GM12878 (cell line): ENCODE measurements around the gene MAT2B. TPM values are rescaled to one million over a fixed set of nuclear protein-coding genes. Genes with fewer than 3 reads are reported as not detected.

ENCODE experiments used
- ATAC-seq: fragments of 200-7000 bp; cut with Tn5 transposase; 3 replicates; pipeline ENCODE4 v1.9.1; 2020; ENCODE audit warnings: mild to moderate bottlenecking, moderate library complexity
- BruUV-seq: library from RNA; stranded (reverse); fragments of 400-500 nt; replicated peaks from 2 replicates; lab custom pipeline; 2021; lab: Mats Ljungman, UMichigan
- CTCF ChIA-PET: fragments of 300-600 bp; sonication (Branson Sonifier 250); formaldehyde crosslinking; extraction: SDS; loops from one replicate; lab custom pipeline; 2021; ENCODE audit warnings: inconsistent platforms; lab: Yijun Ruan, JAX
- POLR2A ChIA-PET: fragments of 350-600 bp; formaldehyde crosslinking; extraction: SDS; loops from one replicate; lab custom pipeline; 2021; ENCODE audit warnings: inconsistent platforms; lab: Charles Lee
- RAD21 ChIA-PET: fragments of 300-600 bp; sonication (Branson Sonifier 250); formaldehyde crosslinking; loops from one replicate; lab custom pipeline; 2023; ENCODE audit warnings: antibody characterized with exemption; ENCODE audit not compliant: unreplicated experiment; lab: Charles Lee
- SMC1A ChIA-PET: fragments of 300-600 bp; sonication (Branson Sonifier 250); formaldehyde crosslinking; loops from one replicate; lab custom pipeline; 2023; ENCODE audit not compliant: unreplicated experiment, uncharacterized antibody; lab: Charles Lee
- DNase-seq: peaks from one replicate; pipeline ENCODE4 v3.0.0-alpha.2; 2011; ENCODE audit warnings: low read depth, low spot score
- FAIRE-seq: peaks from 3 replicates; lab custom pipeline; 2011; peaks lifted over from hg19 to GRCh38; lab: Jason Lieb, UNC
- H2AFZ ChIP-seq: 2 replicates; pipeline ENCODE4 v1.6.0; 2011; ENCODE audit warnings: low read depth, low read length, control low read depth; ENCODE audit not compliant: control insufficient read depth
- H3K27ac ChIP-seq: 2 replicates; pipeline ENCODE4 v1.5.1; 2011; ENCODE audit warnings: control low read depth; ENCODE audit not compliant: control insufficient read depth, insufficient read depth
- H3K27me3 ChIP-seq, 2 experiments: replicated peaks in 1 of 2; 2 replicates each; pipeline versions ENCODE4 v1.6.0 to v1.6.1; 2011; ENCODE audit warnings: low read length in 1 of 2; ENCODE audit not compliant: control insufficient read depth in 2 of 2, insufficient read depth in 2 of 2
- H3K36me3 ChIP-seq, 2 experiments: 2 replicates each; pipeline ENCODE4 v1.5.1; 2011; ENCODE audit warnings: low read length in 1 of 2; ENCODE audit not compliant: control insufficient read depth in 2 of 2, insufficient read depth in 2 of 2
- H3K4me1 ChIP-seq: 2 replicates; pipeline ENCODE4 v1.6.1; 2011; ENCODE audit warnings: mild to moderate bottlenecking, low read length, moderate library complexity, mixed read lengths; ENCODE audit not compliant: control insufficient read depth, insufficient read depth
- H3K4me2 ChIP-seq: 2 replicates; pipeline ENCODE4 v1.6.0; 2011; ENCODE audit warnings: control low read depth; ENCODE audit not compliant: control insufficient read depth, insufficient read depth
- H3K4me3 ChIP-seq: fragments of 200-600 bp; sonication (generic); 2 replicates; pipeline ENCODE4 v1.5.1; 2016
- H3K79me2 ChIP-seq: 2 replicates; pipeline ENCODE4 v1.6.0; 2011; ENCODE audit warnings: low read length; ENCODE audit not compliant: control insufficient read depth, insufficient read depth
- H3K9ac ChIP-seq: 2 replicates; pipeline ENCODE4 v1.8.0; 2011; ENCODE audit warnings: low read length, control low read depth, mixed read lengths; ENCODE audit not compliant: control insufficient read depth, insufficient read depth
- H3K9me3 ChIP-seq: replicated peaks from 3 replicates; pipeline ENCODE4 v1.5.1; 2011; ENCODE audit warnings: mild to moderate bottlenecking, low read length; ENCODE audit not compliant: control insufficient read depth, insufficient read depth
- H4K20me1 ChIP-seq: 2 replicates; pipeline ENCODE4 v1.6.0; 2011; ENCODE audit not compliant: control insufficient read depth, insufficient read depth
- BACH1 ChIP-seq: fragments of 450-650 bp; IDR thresholded peaks from 2 replicates; pipeline ENCODE4 v1.6.1; 2017; ENCODE audit warnings: mild to moderate bottlenecking, borderline replicate concordance
- CEBPB ChIP-seq, 2 experiments: fragments of 150-350 bp in 1 of 2; IDR thresholded peaks; 2 replicates each; pipeline ENCODE4 v1.6.1; 2012 to 2014; ENCODE audit warnings: low read depth in 2 of 2, low read length in 2 of 2, borderline replicate concordance in 1 of 2, inconsistent platforms in 1 of 2
- CUX1 ChIP-seq: IDR thresholded peaks from 2 replicates; pipeline ENCODE4 v1.6.1; 2012; ENCODE audit warnings: improper control_type of control experiment, low read depth, low read length; ENCODE audit not compliant: insufficient replicate concordance
- GABPA ChIP-seq: IDR thresholded peaks from 2 replicates; pipeline ENCODE4 v1.6.1; 2014; ENCODE audit warnings: antibody characterized with exemption, low read depth, mild to moderate bottlenecking, inconsistent platforms
- KDM1A ChIP-seq: fragments of 200-600 bp; sonication (generic); IDR thresholded peaks from 2 replicates; pipeline ENCODE4 v1.6.1; 2016; ENCODE audit warnings: borderline replicate concordance
- MYC ChIP-seq: IDR thresholded peaks from 2 replicates; pipeline ENCODE4 v1.6.1; 2011; ENCODE audit warnings: mild to moderate bottlenecking, low read length, moderate library complexity, inconsistent platforms; ENCODE audit not compliant: insufficient read depth, insufficient replicate concordance, insufficient read length, severe bottlenecking
- RUNX3 ChIP-seq: IDR thresholded peaks from 2 replicates; pipeline ENCODE4 v1.6.1; 2012; ENCODE audit warnings: low read length, inconsistent platforms
- SREBF2 ChIP-seq: IDR thresholded peaks from 2 replicates; pipeline ENCODE4 v1.6.1; 2012; ENCODE audit warnings: mild to moderate bottlenecking, low read length
- TAF1 ChIP-seq: IDR thresholded peaks from 2 replicates; pipeline ENCODE4 v1.6.1; 2011; ENCODE audit warnings: mild to moderate bottlenecking, low read depth, low read length, borderline replicate concordance
- TARDBP ChIP-seq: IDR thresholded peaks from 2 replicates; pipeline ENCODE4 v1.6.1; 2016; ENCODE audit warnings: borderline replicate concordance
- WGBS: methylation state at CpG from one replicate; pipeline ENCODE4 v1.1.6; 2016; ENCODE audit warnings: low lambda C conversion rate; ENCODE audit not compliant: insufficient replicate concordance, insufficient coverage; ENCODE audit errors: missing lambda C conversion rate; 5-methylcytosine and 5-hydroxymethylcytosine counted together
- in situ Hi-C: fragments of 300-500 bp; cut with MboI; formaldehyde crosslinking; loops from 9 replicates; pipeline ENCODE4 v1.14.3; 2018; ENCODE audit warnings: mixed read lengths
- intact Hi-C: fragments of 100-400 bp; cut with micrococcal nuclease; formaldehyde crosslinking; loops from one replicate; pipeline ENCODE4 v1.14.2; 2022; ENCODE audit not compliant: unreplicated experiment
- polyA plus RNA-seq, 11 experiments: library from polyadenylated mRNA; depleted of rRNA in 4 of 11; unstranded in 6 of 11; stranded (reverse) in 5 of 11; fragments of >200 nt; fragmentation: Nextera tagmentation in 4 of 11; fragmentation: Illumina TruSeq in 1 of 11; extraction: Ambion mirVana in 4 of 11; extraction: Trizol in 1 of 11; gene quantifications; 1 replicate in 1 of 11; 2 replicates in 10 of 11; pipeline versions ENCODE4 v1.2.1 to v1.2.3, GENCODE V29; 2011 to 2016; ENCODE audit warnings: inconsistent platforms in 2 of 11, missing spikeins in 2 of 11, low read depth in 1 of 11
- total RNA-seq, 4 experiments: library from RNA; depleted of rRNA in 3 of 4; stranded (reverse); fragments of >200 nt in 3 of 4; fragmentation: Illumina TruSeq in 1 of 4; extraction: Trizol in 1 of 4; gene quantifications; 2 replicates each; pipeline versions ENCODE4 v1.2.1 to v1.2.3, GENCODE V29; 2013 to 2021

The MAT2B gene
- total and polyA plus RNA-seq, 10 of the 15 experiments (the other 5 are each of a cell fraction or from before 2014, with no cell fraction given), result 43.2 to 122 (median 63.7) TPM

GRCh38 chr5:163552536-163552935 is 47.1 kb downstream of the MAT2B start (continued):
- TF ChIP-seq MYC (no peak), TARDBP (no peak)

GRCh38 chr5:163561339-163561738 is 55.9 kb downstream of the MAT2B start:
- H3K27ac ChIP-seq, result no peak overlapping the region
- BruUV-seq, result no TSS peak
- 26% methylated on average over 5 of the region's 5 CpGs for WGBS
- no peaks in the 10 kb centered on the region for H3K79me2 ChIP-seq
- TF ChIP-seq TARDBP, result no peak
- no peak for TF ChIP-seq BACH1
- TF ChIP-seq, all 136 proteins: peak for 0
- in situ Hi-C loops, result loop anchor here (10.0 kb wide), 2 partner anchors 943 to 1643 kb away; no protein-coding TSS in a partner anchor
- Histone ChIP-seq H3K9me3 (no peaks in the 10 kb centered on the region), H2AFZ (no peak overlapping the region), H3K36me3 (no peaks in the 10 kb centered on the region), H3K9ac (no peak overlapping the region), H3K27me3 (peaks cover 0 to 3% of the 10 kb centered on the region in 2 experiments; a peak in 2 of 4 replicates), H3K4me2 (no peak overlapping the region), H3K4me3 (no peak overlapping the region), H3K4me1 (no peaks in the 10 kb centered on the region), H4K20me1 (no peaks in the 10 kb centered on the region)
- SMC1A ChIA-PET, result interaction anchor here (1.2 kb wide), 1 partner anchor 91 kb away, joined by 3 read pairs; no protein-coding TSS in a partner anchor
- CTCF ChIA-PET, result interaction anchor here (1.2 to 2.6 kb wide), 2 partner anchors 45 to 943 kb away, joined by 3 to 7 read pairs; no protein-coding TSS in a partner anchor
- intact Hi-C loops, result loop anchor here (5.0 to 10.0 kb wide), 4 partner anchors 136 to 1893 kb away; no protein-coding TSS in a partner anchor
- FAIRE-seq (no peak), ATAC-seq (no peak), DNase-seq (no peak)
- RAD21 ChIA-PET, result no interaction called here
- POLR2A ChIA-PET, result no interaction called here

GRCh38 chr5:163562071-163562470 is 56.7 kb downstream of the MAT2B start:
- H3K36me3 ChIP-seq, result no peaks in the 10 kb centered on the region
- no peaks in the 10 kb centered on the region for H4K20me1 ChIP-seq
- no peak overlapping the region for H3K4me3 ChIP-seq
- ATAC-seq (no peak), DNase-seq (no peak), FAIRE-seq (no peak)
- H3K4me1 ChIP-seq, result no peaks in the 10 kb centered on the region
- intact Hi-C loops, result loop anchor here (5.0 to 10.0 kb wide), 4 partner anchors 135 to 1893 kb away; no protein-coding TSS in a partner anchor
- ChIA-PET CTCF (interaction anchor here (2.6 kb wide), 1 partner anchor 942 kb away, joined by 7 read pairs; no protein-coding TSS in a partner anchor), POLR2A (no interaction called here), RAD21 (no interaction called here), SMC1A (interaction anchor here (0.5 to 1.2 kb wide), 3 partner anchors 15 to 1684 kb away, joined by 3 to 4 read pairs (median 3); no protein-coding TSS in a partner anchor)
- H3K9me3 ChIP-seq, result no peaks in the 10 kb centered on the region
- H3K9ac ChIP-seq, result no peak overlapping the region
- WGBS, result 19% methylated on average over 3 of the region's 3 CpGs
- no peak overlapping the region for H3K4me2 ChIP-seq
- no TSS peak for BruUV-seq
- in situ Hi-C loops, result loop anchor here (10.0 kb wide), 2 partner anchors 943 to 1643 kb away; no protein-coding TSS in a partner anchor
- peaks cover 0 to 8% of the 10 kb centered on the region in 2 experiments; a peak in 3 of 4 replicates for H3K27me3 ChIP-seq
- H3K79me2 ChIP-seq, result no peaks in the 10 kb centered on the region
- no peak overlapping the region for H2AFZ ChIP-seq
- H3K27ac ChIP-seq, result no peak overlapping the region
- TF ChIP-seq RUNX3 (no peak), TAF1 (no peak), SREBF2 (no peak), GABPA (no peak), KDM1A (no peak), CEBPB (IDR thresholded peaks at IDR 0.05; ENCODE audit: borderline replicate concordance in 1 of 2, low read depth in 2 of 2, low read length in 2 of 2) (no peak), CUX1 (no peak)
